Heart left ventricle (tissue), 16 donors: ENCODE data around the gene TM4SF5. TPM values are rescaled to one million over a fixed set of nuclear protein-coding genes. Genes with fewer than 3 reads are reported as not detected.

Source experiments
- ATAC-seq, 4 donors: fragments of 200-7000 bp; cut with Tn5 transposase; one replicate each; pipeline ENCODE4 v1.9.1; 2020 to 2022; ENCODE audit warnings: moderate library complexity in 4 of 4, mild to moderate bottlenecking in 3 of 4, moderate number of reproducible peaks in 1 of 4
- DNase-seq, 5 donors: peaks; one replicate each; pipeline ENCODE4 v3.0.0-alpha.2; 2020
- H3K27ac ChIP-seq, 12 donors: fragments of 200-600 bp; sonication (generic) in 4 of 12; one replicate each; pipeline versions ENCODE4 v1.5.0 to v1.8.0; 2016 to 2022; ENCODE audit warnings: mild to moderate bottlenecking in 2 of 12
- H3K27me3 ChIP-seq, 9 donors: fragments of 200-600 bp; sonication (generic) in 2 of 9; one replicate each; pipeline versions ENCODE4 v1.5.1 to v1.8.0; 2016 to 2022; ENCODE audit warnings: mild to moderate bottlenecking in 3 of 9
- H3K36me3 ChIP-seq, 9 donors: fragments of 200-600 bp; sonication (generic) in 2 of 9; one replicate each; pipeline versions ENCODE4 v1.5.0 to v1.8.0; 2018 to 2022; ENCODE audit warnings: mild to moderate bottlenecking in 2 of 9
- H3K4me1 ChIP-seq, 12 donors: fragments of 200-600 bp; sonication (generic) in 4 of 12; one replicate each; pipeline versions ENCODE4 v1.5.0 to v1.8.0; 2016 to 2022; ENCODE audit warnings: mild to moderate bottlenecking in 3 of 12
- H3K4me3 ChIP-seq, 12 donors: fragments of 200-600 bp; sonication (generic) in 4 of 12; one replicate each; pipeline versions ENCODE4 v1.5.0 to v1.8.0; 2017 to 2022; ENCODE audit warnings: mild to moderate bottlenecking in 9 of 12, moderate library complexity in 4 of 12
- H3K9me3 ChIP-seq, 12 donors: fragments of 200-600 bp; sonication (generic) in 4 of 12; one replicate each; pipeline versions ENCODE4 v1.5.0 to v1.8.0; 2016 to 2022; ENCODE audit warnings: mild to moderate bottlenecking in 1 of 12
- POLR2A ChIP-seq, 2 donors: fragments of 450-650 bp; IDR thresholded peaks; one replicate each; pipeline ENCODE4 v1.6.1; 2017; ENCODE audit warnings: antibody characterized with exemption in 2 of 2, mild to moderate bottlenecking in 2 of 2, moderate library complexity in 2 of 2
- WGBS, 4 donors: extraction: QIAGEN DNeasy Blood & Tissue Kit in 2 of 4; methylation state at CpG; one replicate each; pipeline versions ENCODE4 v1.1.5 to v1.1.7; 2013 to 2018; 5-methylcytosine and 5-hydroxymethylcytosine counted together
- intact Hi-C, 10 donors: fragments of 100-400 bp; cut with DNase I; formaldehyde crosslinking; loops; one replicate each; pipeline versions ENCODE4 v1.11.1 to v1.14.2; 2022
- polyA plus RNA-seq, 2 donors: library from polyadenylated mRNA; stranded (reverse); fragments of 200-250 nt; gene quantifications; one replicate each; pipeline ENCODE4 v1.2.3, GENCODE V29; 2013
- total RNA-seq, 9 donors: library from RNA; depleted of rRNA in 2 of 9; stranded (reverse); fragments of >200 nt in 2 of 9; fragmentation: NEBNext Ultra II Directional in 3 of 9; extraction: Animal tissue kit (Norgen Biotek cat#: 25700) in 3 of 9; gene quantifications; one replicate each; pipeline versions ENCODE4 v1.1.0 to v1.2.4, GENCODE V29; 2016 to 2023
- TF ChIP-seq, protein P1 (sequence below), 12 donors: fragments of 200-600 bp; sonication (generic) in 4 of 12; IDR thresholded peaks; one replicate each; pipeline versions ENCODE4 v1.5.0 to v1.8.0; 2018 to 2022; ENCODE audit warnings: antibody characterized with exemption in 12 of 12, mild to moderate bottlenecking in 5 of 12
- donor health status: ischemic (EF 13 %, LVEDD 7.1; RV severe dilation, severe dysfunction).
- donor health status: healthy with polysubstance abuse.
- donor health status: DM: no; HTN: yes; CAD: no.
- donor health status: DM: no; HTN: no; CAD: no.
- donor health status: ischemic (EF 25% LVEDD 6.9; RV normal size, moderate dysfunction).
- donor health status: ischemic (EF 25% LVEDD 5.7; RV mildly dilated, moderate dysfunction).
- donor health status: healthy.
- donor health status: DM: yes; HTN: yes; CAD: no.
- donor health status: ischemic (EF 35%, LVEDD 5.7; RV mildly dilated, moderate dysfunction).
- donor health status: nonischemic (EF 11% LVEDD 7.7; RV severe dilation, severe dysfunction).
- donor health status: DM: yes; HTN: yes; CAD: no.
- donor health status: PGD.
- donor health status: ischemic (EF 29% LVEDD 5.4; RV normal size, mild dysfunction).
- donor health status: nonischemic (EF 23%, LVEDD 6.1; RV moderate dilation, normal function).

The TM4SF5 gene
- total and polyA plus RNA-seq, 11 donors, result not detected

DNA sequence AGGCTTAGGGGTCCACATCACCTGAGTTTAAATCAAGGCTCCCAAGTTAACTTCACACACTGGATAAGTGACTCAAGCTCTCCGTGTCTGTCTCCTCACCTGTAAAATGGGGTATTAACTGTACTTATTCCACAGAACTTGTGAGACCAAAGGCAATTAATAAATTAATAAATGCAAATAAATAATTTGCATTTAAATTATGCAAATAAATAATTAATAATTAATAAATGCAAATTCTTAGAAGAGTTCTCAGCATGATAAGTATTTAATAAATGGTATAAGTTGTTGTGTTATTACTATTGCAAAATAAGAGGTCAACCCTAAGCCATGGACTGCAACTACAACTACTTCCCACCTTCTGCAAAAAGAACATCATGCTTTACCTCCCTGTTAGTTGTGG lies 18.3 kb upstream of the TM4SF5 start:
- intact Hi-C loops, result no loop called here
- Histone ChIP-seq H3K4me1 (peaks cover 0 to 11% (median 0%) of the 10 kb centered on the region in 12 donors), H3K4me3 (no peak overlapping the region), H3K27me3 (peaks cover 0 to 22% (median 12%) of the 10 kb centered on the region in 9 donors), H3K27ac (no peak overlapping the region), H3K36me3 (no peaks in the 10 kb centered on the region), H3K9me3 (no peaks in the 10 kb centered on the region)
- no peak for ATAC-seq
- WGBS, 4 donors, result 84 to 96% (median 88%) methylated on average over 1 of the region's 1 CpG
- TF ChIP-seq, protein P1, sequence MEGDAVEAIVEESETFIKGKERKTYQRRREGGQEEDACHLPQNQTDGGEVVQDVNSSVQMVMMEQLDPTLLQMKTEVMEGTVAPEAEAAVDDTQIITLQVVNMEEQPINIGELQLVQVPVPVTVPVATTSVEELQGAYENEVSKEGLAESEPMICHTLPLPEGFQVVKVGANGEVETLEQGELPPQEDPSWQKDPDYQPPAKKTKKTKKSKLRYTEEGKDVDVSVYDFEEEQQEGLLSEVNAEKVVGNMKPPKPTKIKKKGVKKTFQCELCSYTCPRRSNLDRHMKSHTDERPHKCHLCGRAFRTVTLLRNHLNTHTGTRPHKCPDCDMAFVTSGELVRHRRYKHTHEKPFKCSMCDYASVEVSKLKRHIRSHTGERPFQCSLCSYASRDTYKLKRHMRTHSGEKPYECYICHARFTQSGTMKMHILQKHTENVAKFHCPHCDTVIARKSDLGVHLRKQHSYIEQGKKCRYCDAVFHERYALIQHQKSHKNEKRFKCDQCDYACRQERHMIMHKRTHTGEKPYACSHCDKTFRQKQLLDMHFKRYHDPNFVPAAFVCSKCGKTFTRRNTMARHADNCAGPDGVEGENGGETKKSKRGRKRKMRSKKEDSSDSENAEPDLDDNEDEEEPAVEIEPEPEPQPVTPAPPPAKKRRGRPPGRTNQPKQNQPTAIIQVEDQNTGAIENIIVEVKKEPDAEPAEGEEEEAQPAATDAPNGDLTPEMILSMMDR (IDR thresholded peaks at IDR 0.05), result no peak
- no peak for TF ChIP-seq POLR2A (IDR thresholded peaks at IDR 0.05)
- no peak for DNase-seq

- Histone ChIP-seq H3K4me1 (peaks cover 0 to 11% (median 0%) of the 10 kb centered on the region in 12 donors), H3K36me3 (no peaks in the 10 kb centered on the region), H3K9me3 (no peaks in the 10 kb centered on the region), H3K27ac (peak overlapping the region in 2 of 12 donors; percentile 30 to 54), H3K27me3 (peaks cover 0 to 15% (median 3%) of the 10 kb centered on the region in 9 donors), H3K4me3 (no peak overlapping the region)
- DNase-seq (no peak), ATAC-seq (peak in 3 of 4 donors; percentile 18 to 83 (median 57))
- TF ChIP-seq, protein P1 (IDR thresholded peaks at IDR 0.05), result no peak
- no peak for TF ChIP-seq POLR2A (IDR thresholded peaks at IDR 0.05)
- intact Hi-C loops, result no loop called here
- WGBS, 4 donors, result 73 to 76% (median 75%) methylated on average over 10 of the region's 10 CpGs
Observed at GRCh38 chr17:4759776-4760236, 11.9 kb upstream of the TM4SF5 start.

GRCh38 chr17:4764595-4764994 lies 7.1 kb upstream of the TM4SF5 start:
- WGBS, 4 donors, result 67 to 76% (median 72%) methylated on average over 3 of the region's 3 CpGs

GRCh38 chr17:4766201-4766600 lies 5.5 kb upstream of the TM4SF5 start:
- WGBS, 4 donors, result 85 to 94% (median 88%) methylated on average over 3 of the region's 3 CpGs
- DNase-seq (peak in 1 of 5 donors; percentile 36), ATAC-seq (peak in 2 of 4 donors; percentile 34 to 68)
- Histone ChIP-seq H3K27me3 (peaks cover 0 to 2% (median 0%) of the 10 kb centered on the region in 9 donors), H3K4me1 (peaks cover 0 to 55% (median 0%) of the 10 kb centered on the region in 12 donors), H3K36me3 (no peaks in the 10 kb centered on the region), H3K4me3 (no peak overlapping the region), H3K9me3 (no peaks in the 10 kb centered on the region), H3K27ac (peak overlapping the region in 7 of 12 donors; percentile 24 to 93 (median 42))
- TF ChIP-seq POLR2A (IDR thresholded peaks at IDR 0.05), result no peak
- TF ChIP-seq, protein P1 (IDR thresholded peaks at IDR 0.05), result no peak
- intact Hi-C loops, result no loop called here

More at GRCh38 chr17:4764595-4764994, 7.1 kb upstream of the TM4SF5 start:
- intact Hi-C loops, result no loop called here
- H3K4me3 ChIP-seq, result no peak overlapping the region
- no peaks in the 10 kb centered on the region for H3K36me3 ChIP-seq
- H3K27ac ChIP-seq, result peak overlapping the region in 5 of 12 donors; percentile 38 to 93 (median 41)
- TF ChIP-seq, protein P1 (IDR thresholded peaks at IDR 0.05), result no peak
- TF ChIP-seq POLR2A (IDR thresholded peaks at IDR 0.05), result no peak
- no peaks in the 10 kb centered on the region for H3K9me3 ChIP-seq
- H3K4me1 ChIP-seq, result peaks cover 0 to 44% (median 0%) of the 10 kb centered on the region in 12 donors
- H3K27me3 ChIP-seq, result peaks cover 0 to 15% (median 0%) of the 10 kb centered on the region in 9 donors
- DNase-seq, result no peak
- ATAC-seq, result peak; percentile 42 to 71 (median 58)
